ENCODE data around the gene CHST8.
A peak's percentile ranks its signal among the peaks of the same experiment; 100 is the strongest.

CHST8 gene

GRCh38 chr19:33618884-33619283, 2.9 kb upstream of the CHST8 start:
- Histone ChIP-seq H3K4me1 (ENCODE audit: low read length) (no peaks in the 10 kb centered on the region), H3K9ac (ENCODE audit: low read length) (no peak overlapping the region), H3K79me2 (ENCODE audit: low read length) (no peaks in the 10 kb centered on the region), H3K9me3 (replicated peaks; ENCODE audit: insufficient read depth, low read length) (no peaks in the 10 kb centered on the region), H2AFZ (ENCODE audit: low read length) (no peak overlapping the region), H3K27me3 (replicated peaks; ENCODE audit: insufficient read depth, low read length) (peaks cover 31% of the 10 kb centered on the region), H3K27ac (ENCODE audit: low read length) (no peak overlapping the region), H3F3A (ENCODE audit: insufficient read depth, low read length) (no peaks in the 10 kb centered on the region), H3K4me3 (ENCODE audit: low read length) (no peak overlapping the region), H3K36me3 (replicated peaks; ENCODE audit: insufficient read depth, low read length) (no peaks in the 10 kb centered on the region), H4K20me1 (ENCODE audit: insufficient read depth, low read length) (no peaks in the 10 kb centered on the region), H3K9me2 (replicated peaks; ENCODE audit: insufficient read depth, low read length) (no peaks in the 10 kb centered on the region), H3K4me2 (ENCODE audit: low read depth, low read length) (no peak overlapping the region)
- DNase-seq = no peak
- TF ChIP-seq, protein P1, sequence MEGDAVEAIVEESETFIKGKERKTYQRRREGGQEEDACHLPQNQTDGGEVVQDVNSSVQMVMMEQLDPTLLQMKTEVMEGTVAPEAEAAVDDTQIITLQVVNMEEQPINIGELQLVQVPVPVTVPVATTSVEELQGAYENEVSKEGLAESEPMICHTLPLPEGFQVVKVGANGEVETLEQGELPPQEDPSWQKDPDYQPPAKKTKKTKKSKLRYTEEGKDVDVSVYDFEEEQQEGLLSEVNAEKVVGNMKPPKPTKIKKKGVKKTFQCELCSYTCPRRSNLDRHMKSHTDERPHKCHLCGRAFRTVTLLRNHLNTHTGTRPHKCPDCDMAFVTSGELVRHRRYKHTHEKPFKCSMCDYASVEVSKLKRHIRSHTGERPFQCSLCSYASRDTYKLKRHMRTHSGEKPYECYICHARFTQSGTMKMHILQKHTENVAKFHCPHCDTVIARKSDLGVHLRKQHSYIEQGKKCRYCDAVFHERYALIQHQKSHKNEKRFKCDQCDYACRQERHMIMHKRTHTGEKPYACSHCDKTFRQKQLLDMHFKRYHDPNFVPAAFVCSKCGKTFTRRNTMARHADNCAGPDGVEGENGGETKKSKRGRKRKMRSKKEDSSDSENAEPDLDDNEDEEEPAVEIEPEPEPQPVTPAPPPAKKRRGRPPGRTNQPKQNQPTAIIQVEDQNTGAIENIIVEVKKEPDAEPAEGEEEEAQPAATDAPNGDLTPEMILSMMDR (IDR thresholded peaks at IDR 0.05; ENCODE audit: low read length) = no peak
- TF ChIP-seq EZH2 (optimal IDR thresholded peaks at IDR 0.05; ENCODE audit: low read depth, low read length) (no peak), EZH2phosphoT487 (IDR thresholded peaks at IDR 0.05; ENCODE audit: low read length) (no peak)

GRCh38 chr19:33620611-33621010, 1.1 kb upstream of the CHST8 start:
- Histone ChIP-seq H3K4me1 (ENCODE audit: low read length) (no peaks in the 10 kb centered on the region), H3K9me3 (replicated peaks; ENCODE audit: insufficient read depth, low read length) (no peaks in the 10 kb centered on the region), H3K4me2 (ENCODE audit: low read depth, low read length) (no peak overlapping the region), H3K36me3 (replicated peaks; ENCODE audit: insufficient read depth, low read length) (no peaks in the 10 kb centered on the region), H4K20me1 (ENCODE audit: insufficient read depth, low read length) (no peaks in the 10 kb centered on the region), H3F3A (ENCODE audit: insufficient read depth, low read length) (no peaks in the 10 kb centered on the region), H3K79me2 (ENCODE audit: low read length) (no peaks in the 10 kb centered on the region), H2AFZ (ENCODE audit: low read length) (no peak overlapping the region), H3K4me3 (ENCODE audit: low read length) (no peak overlapping the region), H3K27me3 (replicated peaks; ENCODE audit: insufficient read depth, low read length) (peaks cover 35% of the 10 kb centered on the region), H3K9ac (ENCODE audit: low read length) (no peak overlapping the region), H3K27ac (ENCODE audit: low read length) (no peak overlapping the region), H3K9me2 (replicated peaks; ENCODE audit: insufficient read depth, low read length) (no peaks in the 10 kb centered on the region)
- no peak for DNase-seq
- TF ChIP-seq EZH2 (optimal IDR thresholded peaks at IDR 0.05; ENCODE audit: low read depth, low read length) (no peak), EZH2phosphoT487 (IDR thresholded peaks at IDR 0.05; ENCODE audit: low read length) (no peak)
- TF ChIP-seq, protein P1 (IDR thresholded peaks at IDR 0.05; ENCODE audit: low read length) = no peak

- H3K9ac ChIP-seq (ENCODE audit: low read length) = no peak overlapping the region
- H3F3A ChIP-seq (ENCODE audit: insufficient read depth, low read length) = no peaks in the 10 kb centered on the region
- H3K9me3 ChIP-seq (replicated peaks; ENCODE audit: insufficient read depth, low read length) = no peaks in the 10 kb centered on the region
- H3K4me1 ChIP-seq (ENCODE audit: low read length) = no peaks in the 10 kb centered on the region
- TF ChIP-seq, protein P1 (IDR thresholded peaks at IDR 0.05; ENCODE audit: low read length) = no peak
- no peaks in the 10 kb centered on the region for H3K36me3 ChIP-seq (replicated peaks; ENCODE audit: insufficient read depth, low read length)
- H3K27ac ChIP-seq (ENCODE audit: low read length) = no peak overlapping the region
- no peak overlapping the region for H2AFZ ChIP-seq (ENCODE audit: low read length)
- peak overlapping the region; percentile 40; the same call in 1 of the 2 replicates for H3K4me3 ChIP-seq (ENCODE audit: low read length)
- H3K9me2 ChIP-seq (replicated peaks; ENCODE audit: insufficient read depth, low read length) = no peaks in the 10 kb centered on the region
- no peak for DNase-seq
- no peaks in the 10 kb centered on the region for H3K79me2 ChIP-seq (ENCODE audit: low read length)
- H4K20me1 ChIP-seq (ENCODE audit: insufficient read depth, low read length) = no peaks in the 10 kb centered on the region
- peaks cover 35% of the 10 kb centered on the region for H3K27me3 ChIP-seq (replicated peaks; ENCODE audit: insufficient read depth, low read length)
- peak overlapping the region; percentile 83 for H3K4me2 ChIP-seq (ENCODE audit: low read depth, low read length)
Observed at GRCh38 chr19:33621065-33621785, 528 bp upstream of the CHST8 start.
